HG03460 (cell line): Measurements from ENCODE around the gene FBRSL1.

Source experiments
- ATAC-seq: cut with Tn5 transposase; IDR thresholded peaks from one replicate; pipeline ENCODE4 v1.9.1; 2021; ENCODE audit not compliant: unreplicated experiment

Gene FBRSL1

DNA sequence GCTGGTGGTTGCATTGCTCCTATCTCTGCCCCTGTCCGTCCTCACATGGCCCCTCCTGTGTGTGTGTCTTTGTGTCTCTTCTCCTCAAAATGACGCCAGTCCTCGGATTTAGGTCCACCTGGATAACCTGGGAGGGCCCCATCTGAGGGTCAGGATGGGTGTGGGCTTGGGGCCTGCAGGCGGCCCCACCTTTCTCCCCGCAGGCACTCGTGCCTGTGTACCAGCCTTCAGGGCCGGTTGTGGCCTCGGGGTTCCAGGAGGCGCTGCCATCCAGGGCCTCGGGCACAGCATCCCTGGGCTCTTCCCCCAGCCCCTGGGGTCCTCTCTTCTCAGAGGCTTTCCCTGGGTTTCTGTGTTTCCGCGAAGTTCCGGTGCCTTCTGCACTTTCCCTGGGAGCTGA lies 65.7 kb downstream of the FBRSL1 start:
- ATAC-seq: no peak

- no peak for ATAC-seq
Measured at GRCh38 chr12:132556216-132556615, 66.3 kb downstream of the FBRSL1 start.

DNA sequence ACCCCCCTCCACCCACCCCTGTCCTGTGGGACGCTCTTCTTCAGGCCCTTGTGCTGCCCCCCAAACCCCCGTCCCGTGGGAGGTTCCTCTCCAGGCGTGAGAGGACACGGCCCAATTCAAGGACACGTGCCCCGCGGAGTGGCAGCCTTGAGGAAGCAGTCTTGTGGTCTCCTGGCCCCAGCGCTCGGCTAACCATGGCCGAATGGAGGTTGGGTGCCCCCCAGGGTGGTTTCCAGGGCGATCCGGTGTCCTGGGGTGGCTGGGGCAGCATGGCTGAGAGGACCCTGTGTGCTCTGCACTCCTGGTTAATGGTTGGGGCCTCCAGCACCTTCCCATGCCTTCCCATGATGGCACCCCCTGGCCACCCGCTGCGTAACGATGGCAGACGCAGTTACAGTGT lies 66.8 kb downstream of the FBRSL1 start:
- ATAC-seq: no peak

- no peak for ATAC-seq
Measured at GRCh38 chr12:132557291-132558015, 67.5 kb downstream of the FBRSL1 start.

- no peak for ATAC-seq
Measured at GRCh38 chr12:132558042-132558856, 68.3 kb downstream of the FBRSL1 start.

DNA sequence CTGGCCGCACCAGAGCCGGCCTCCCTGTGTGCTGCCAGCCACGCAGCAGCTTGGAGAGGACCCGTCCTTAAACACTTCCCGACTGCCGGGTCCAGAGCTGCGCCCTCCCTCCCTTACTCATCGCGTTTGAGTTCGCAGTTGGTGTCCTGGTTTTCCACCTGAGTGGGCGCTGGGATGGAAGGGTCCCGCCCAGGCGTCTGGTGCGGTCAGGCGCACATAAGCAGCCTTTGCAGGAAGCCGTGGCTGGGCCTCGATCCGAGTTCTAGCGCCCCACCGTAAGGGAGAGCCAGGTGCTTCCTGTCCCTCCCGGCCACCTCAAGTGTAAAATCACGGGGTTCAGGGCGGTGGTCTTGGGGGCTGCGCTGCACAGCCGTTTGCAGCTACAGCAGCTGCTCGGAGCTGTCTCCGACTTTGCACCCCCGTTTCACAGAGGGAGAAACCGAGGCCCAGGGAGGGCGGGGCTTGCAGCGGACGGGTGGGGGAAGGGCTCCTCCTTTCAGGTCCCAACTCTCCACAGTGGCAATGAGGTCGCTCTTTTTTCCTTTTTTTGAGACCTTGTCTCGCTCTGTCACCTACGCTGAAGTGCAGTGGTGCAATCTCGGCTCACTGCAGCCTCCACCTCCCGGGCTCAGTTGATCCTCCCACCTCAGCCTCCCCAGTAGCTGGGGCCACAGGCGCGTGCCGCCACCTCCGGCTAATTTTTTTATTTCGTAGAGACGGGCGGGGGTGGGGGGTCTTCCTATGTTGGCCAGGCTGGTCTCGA lies 69.1 kb downstream of the FBRSL1 start:
- ATAC-seq: no peak

GRCh38 chr12:132559652-132560363 lies 69.9 kb downstream of the FBRSL1 start:
- no peak for ATAC-seq

- no peak for ATAC-seq
Measured at GRCh38 chr12:132560364-132560613, 70.3 kb downstream of the FBRSL1 start.

DNA sequence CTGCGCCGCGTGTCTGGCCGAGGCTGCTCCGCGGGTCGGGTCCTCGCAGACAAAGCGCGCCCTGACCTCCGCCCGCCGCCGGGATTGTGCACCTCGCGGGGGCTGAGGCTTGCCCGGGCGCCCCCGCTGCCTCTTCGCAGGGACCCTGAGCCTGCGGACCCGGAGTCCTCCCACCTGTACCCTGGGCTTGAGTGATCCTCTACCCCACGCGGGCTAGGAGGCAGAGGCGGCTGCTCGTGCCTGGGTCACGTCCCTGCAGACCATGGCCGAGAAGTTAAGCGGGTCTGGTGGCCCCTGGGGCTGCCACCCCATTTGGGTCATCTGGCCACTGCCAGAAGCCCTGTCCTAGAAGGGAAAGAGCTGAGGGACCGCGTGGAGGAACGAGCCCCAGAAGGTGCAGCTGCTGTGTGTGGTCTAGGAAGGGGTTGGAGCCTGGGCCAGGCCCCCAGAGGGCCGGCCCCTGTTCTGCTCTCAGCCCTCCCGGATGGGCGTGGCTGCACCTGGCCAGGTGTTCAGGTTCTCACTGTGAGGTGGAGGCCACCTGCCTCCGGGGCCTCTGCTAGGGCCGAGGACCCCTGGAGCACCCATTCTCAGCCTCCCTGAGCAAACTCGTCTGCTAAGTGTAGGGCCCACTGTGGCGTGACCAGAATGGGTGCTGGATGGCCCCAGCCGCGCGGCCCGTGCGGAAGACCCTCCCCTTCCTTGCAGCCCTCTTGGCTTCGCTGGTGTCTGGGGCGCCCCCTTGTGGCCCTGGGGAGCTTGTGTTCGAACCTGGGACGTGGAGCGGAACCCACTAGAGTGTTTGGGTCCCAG lies 70.9 kb downstream of the FBRSL1 start:
- no peak for ATAC-seq
